GM08714 (cell line): ENCODE results near the gene TMEM97.
"Not testable (repeated sequence)": the region's sequence is repeated elsewhere in the genome, so short reads cannot be mapped to it uniquely, and the experiment has no call there.

Experiments
- H3K4me3 ChIP-seq: fragments of 200-500 bp; sonication (Bioruptor generic); 2 replicates; pipeline ENCODE4 v1.5.1; 2014; ENCODE audit warnings: mild to moderate bottlenecking, low read length, inconsistent platforms
- ZNF274 ChIP-seq: IDR thresholded peaks from 2 replicates; pipeline ENCODE4 v1.6.1; 2012; ENCODE audit warnings: mild to moderate bottlenecking, low read depth, low read length

TMEM97 gene

DNA sequence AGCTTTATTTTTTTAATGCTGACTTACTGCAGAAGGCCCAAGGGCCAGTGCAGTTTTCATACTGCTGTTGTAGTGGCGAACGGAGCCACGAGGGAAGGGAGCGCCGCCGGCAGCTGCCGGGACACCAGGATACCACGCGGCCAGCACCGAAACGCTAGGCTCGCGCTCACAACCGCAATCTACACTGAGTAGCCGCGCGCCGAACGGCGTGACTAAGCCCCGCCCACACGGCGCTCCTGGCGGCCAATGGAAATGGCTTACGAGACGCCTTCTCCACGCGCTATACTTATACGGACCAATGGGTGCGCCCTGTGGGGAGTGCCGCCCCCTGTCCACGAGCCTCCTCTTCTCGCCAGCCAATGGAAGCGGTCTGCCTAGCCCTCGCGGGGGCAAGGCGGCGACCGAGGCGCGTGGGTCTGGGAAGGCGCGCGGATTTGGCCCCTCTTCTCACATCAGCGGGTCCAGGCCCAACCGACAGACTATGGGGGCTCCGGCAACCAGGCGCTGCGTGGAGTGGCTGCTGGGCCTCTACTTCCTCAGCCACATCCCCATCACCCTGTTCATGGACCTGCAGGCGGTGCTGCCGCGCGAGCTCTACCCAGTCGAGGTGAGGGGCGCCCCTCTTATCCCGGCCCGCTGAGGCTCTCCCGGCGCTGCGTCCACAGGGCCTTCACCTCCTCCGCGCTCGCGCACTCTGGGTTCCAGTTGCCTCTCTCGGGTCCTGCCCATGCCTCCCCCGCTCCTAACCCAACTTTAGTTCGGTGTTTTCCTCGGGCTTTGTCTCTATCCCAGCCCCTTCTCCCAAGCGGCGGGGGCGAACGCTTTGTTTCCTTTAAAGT is at the start of gene TMEM97:
TSS of gene TMEM97 (plus strand) at position 442 of the 839 bp plus-strand sequence. CDS start at position 482, 40 bp downstream.
- peak within 1 kb of the TSS; percentile 77 for H3K4me3 ChIP-seq
- TF ChIP-seq ZNF274: no peak

DNA sequence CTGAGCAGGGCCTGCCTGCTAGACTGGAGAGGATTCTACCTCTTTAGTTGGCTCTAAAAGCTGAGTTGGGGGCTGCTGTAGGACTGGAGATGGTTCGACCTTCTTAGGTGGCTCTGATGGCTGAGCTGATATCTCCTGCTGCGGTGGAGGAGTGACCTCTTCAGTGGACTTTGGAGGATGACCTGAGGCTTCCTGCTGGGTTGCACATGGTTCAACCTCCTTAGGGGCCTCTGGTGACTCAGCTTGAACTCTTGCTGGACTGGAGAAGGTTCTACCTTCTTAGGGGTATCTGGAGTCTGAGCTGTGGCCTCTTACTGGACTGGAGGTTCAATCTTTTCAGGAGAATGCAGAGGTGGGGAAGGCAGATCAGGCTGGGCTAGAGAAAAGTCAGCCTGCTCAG is 48.9 kb upstream of the TMEM97 start:
- TF ChIP-seq ZNF274: no peak

DNA sequence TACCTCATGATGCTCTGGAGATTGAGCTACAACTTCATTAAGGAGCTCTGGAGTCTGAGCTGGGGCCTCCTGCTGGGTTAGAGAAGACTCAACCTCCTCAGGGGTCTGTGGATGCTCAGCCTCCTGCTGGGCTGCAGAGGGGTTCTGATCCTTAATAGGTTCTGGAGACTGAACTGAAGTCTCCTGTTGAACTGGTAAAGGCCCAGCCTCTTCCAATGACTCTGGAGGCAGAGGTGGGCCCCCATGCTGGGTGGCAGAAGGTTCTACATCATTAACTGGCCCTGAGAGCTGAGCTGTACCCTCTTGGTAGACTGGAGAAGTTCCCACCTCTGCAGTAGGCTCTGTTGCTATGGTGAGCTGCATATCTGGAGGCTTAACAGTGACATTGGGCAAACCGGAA is 48.1 kb upstream of the TMEM97 start:
- H3K4me3 ChIP-seq: no peak overlapping the region
- no peak for TF ChIP-seq ZNF274

More for the DNA sequence above, 48.9 kb upstream of the TMEM97 start:
- H3K4me3 ChIP-seq: no peak overlapping the region

DNA sequence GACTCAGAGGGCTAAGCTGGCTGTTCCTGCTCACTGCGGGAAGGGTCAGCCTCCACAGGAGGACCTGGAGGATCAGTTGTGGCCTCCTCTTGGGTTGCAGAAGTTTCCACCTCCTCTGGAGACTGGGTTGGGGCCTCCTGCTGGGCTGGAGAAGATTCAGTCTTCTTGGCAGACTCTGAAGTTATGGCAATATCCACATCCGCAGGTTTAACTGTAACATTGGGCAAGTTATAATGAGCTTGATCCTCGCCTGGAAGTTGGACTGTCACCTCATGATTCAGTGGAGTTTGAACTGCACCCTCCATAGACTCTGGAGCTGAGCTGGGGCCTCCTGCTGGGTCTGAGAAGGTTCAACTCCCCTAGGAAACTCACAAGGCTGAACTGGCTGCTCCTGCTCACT is 47.6 kb upstream of the TMEM97 start:
- H3K4me3 ChIP-seq: no peak overlapping the region
- no peak for TF ChIP-seq ZNF274

DNA sequence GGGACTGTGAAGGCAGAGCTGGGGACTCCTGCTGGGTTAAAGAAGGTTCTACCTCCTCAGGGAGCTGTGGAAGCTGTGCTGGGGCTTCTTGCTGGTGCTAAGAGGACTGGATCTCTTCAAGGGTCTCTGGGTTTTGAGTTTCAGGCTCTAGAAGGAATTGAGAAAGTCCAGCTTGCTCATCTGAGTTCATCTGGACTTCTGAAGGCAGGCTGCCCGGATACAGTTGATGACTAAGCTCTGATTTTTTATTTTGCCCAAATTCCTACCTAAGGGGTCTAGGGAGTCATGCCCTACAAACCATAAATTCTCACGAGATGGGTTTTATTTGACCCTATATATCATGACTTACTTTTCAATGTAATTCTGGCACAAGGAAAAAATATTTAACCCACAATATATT is 46.8 kb upstream of the TMEM97 start:
- no peak overlapping the region for H3K4me3 ChIP-seq
- TF ChIP-seq ZNF274: no peak

DNA sequence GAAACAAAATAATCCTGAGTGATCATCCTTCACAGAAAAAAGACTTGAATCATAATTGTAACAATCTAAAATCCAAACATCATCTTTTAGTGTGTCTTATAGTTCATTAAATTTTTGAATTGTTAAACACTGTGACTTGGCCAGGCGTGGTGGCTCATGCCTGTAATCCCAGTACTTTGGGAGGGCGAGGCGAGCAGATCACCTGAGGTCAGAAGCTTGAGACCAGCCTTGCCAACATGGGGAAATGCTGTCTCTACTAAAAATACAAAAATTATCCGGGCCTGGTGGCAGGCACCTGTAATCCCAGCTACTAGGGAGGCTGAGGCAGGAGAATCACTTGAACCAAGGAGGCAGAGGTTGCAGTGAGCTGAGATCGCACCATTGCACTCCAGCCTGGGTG is 45.7 kb upstream of the TMEM97 start:
- not testable (repeated sequence) for H3K4me3 ChIP-seq

DNA sequence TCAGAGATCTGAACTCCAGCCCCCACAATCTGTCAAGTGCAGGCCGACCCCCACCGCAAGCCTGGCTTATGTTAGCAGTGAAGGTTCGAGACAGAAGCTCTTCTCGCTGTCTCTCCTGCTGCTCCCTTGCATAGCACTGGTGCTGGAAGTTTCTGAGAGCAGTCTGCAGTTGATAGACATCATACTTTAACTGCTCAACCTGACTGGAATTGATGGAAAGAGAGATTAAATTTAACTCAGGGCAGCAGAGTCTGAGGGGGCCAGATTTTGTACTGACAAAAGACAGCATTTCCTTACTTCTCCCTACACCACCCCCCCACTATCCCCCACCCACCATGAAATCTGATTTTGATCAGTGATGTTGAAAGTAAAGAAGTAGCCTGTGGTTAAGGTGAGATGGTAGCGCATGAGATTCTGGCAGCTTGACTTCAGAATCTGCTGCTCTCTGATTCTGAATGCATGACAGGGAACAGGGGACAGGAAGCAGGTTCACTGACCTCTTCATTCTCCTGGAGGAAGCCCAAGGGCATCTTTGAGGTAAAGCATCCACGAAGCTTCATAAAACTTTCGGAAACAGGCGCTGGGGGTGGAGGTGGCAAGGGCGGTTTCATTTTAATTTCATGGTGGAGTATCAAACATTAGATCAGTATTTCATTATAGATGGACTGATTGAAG is 44.3 kb upstream of the TMEM97 start:
- no peak overlapping the region for H3K4me3 ChIP-seq
- no peak for TF ChIP-seq ZNF274

DNA sequence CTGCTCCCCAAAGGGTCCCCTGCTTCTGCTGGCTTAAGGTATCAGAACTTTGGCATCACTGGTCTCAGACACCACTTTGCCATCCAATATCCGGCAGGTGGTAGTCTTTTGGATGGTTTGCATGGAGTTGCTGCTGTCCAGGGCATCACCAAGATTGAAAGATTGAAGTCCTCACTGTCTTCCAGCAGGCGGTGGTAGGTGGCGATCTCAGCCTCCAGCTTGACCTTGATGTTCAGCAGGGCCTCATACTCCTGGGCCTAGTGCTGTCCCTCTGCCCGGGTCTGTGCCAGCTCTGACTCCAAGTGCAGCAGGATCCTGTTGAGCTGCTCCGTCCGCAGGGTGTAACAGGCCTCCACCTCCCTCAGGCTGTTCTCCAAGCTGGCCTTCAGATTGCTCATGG is 43.0 kb upstream of the TMEM97 start:
- no peak overlapping the region for H3K4me3 ChIP-seq
- TF ChIP-seq ZNF274: no peak

DNA sequence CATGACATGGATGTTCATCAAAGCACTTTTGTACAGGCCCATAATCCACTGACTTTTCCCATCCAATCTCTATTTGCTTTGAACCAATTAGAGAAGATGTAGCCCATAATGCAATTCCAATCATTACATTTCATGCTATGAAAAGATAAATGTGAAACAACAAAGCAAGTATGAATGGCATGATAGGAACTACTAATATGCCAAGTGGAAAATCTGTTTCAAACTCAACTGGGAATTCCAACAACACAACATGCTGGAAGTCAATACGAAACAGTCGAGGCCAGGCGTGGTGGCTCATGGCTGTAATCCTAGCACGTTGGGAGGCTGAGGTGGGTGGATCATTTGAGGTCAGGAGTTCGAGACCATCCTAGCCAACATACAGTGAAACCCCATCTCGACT is 39.6 kb upstream of the TMEM97 start:
- H3K4me3 ChIP-seq: no peak overlapping the region
- no peak for TF ChIP-seq ZNF274

DNA sequence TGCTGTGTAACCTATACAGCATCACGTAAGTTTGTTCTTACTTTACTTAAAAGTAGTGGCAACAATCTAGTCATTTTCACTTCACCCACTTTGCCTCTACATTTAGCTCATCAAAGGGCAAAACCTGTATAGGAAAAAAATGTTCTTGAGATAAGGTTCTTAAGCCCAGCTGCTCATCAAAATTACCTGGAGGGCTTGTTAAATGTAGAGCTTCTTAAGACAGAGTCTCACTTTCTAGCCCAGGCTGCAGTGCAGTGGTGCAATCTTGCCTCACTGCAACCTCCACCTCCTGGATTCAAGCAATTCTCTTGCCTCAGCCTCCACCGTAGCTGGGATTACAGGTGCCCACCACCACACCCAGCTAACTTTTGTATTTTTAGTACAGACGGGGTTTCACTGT is 38.2 kb upstream of the TMEM97 start:
- TF ChIP-seq ZNF274: no peak
- no peak overlapping the region for H3K4me3 ChIP-seq

DNA sequence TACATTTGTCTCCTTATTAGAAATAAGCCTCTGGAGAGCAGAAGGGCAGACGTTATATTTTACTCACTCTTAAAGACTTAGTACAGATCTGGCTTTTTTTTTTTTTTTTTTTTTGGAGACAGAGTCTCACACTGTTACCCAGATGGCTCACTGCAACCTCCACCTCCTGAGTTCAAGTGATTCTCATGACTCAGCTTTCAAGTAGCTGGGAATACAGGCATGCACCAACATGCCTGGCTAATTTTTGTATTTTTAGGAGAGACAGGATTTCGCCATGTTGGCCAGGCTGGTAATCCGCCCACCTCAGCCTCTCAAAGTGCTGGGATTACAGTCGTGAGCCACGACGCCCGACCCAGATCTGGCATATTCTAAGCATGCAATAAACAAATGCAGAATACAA is 36.4 kb upstream of the TMEM97 start:
- TF ChIP-seq ZNF274: no peak
- H3K4me3 ChIP-seq: no peak overlapping the region

DNA sequence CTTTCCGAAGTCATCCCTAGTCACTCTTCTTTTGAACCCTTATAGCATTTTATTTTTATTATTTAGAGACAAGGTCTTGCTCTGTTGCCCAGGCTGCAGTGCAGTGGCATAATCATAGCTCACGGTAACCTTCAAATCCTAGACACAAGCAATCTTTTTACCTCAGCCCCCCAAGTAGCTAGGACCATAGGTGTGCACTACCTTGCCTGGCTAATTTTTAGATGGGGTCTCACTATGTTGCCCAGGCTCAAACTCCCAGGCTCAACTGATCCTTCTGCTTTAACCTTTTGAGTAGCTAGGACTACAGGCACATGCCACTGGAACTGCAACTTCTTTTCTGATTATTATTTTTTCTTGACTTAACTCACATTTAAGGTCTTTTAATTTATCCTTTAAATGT is 33.0 kb upstream of the TMEM97 start:
- no peak overlapping the region for H3K4me3 ChIP-seq
- no peak for TF ChIP-seq ZNF274

DNA sequence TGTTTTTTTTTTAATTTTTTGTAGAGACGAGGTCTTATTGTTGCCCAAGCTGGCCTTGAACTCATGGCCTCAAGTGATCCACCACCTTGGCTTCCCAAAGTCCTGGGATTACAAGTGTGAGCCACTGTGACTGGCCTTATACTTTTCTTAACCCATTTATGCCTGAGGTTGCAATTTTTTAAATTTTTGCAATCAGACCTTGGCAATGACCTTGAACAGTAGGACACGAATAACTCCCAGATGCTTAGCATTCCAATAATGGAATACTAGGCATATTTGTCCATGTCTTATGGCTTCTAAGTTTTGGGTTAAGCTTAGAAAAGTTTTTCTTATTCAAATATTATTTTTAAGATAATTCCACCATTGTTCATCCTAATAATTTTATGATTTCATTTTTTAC is 28.3 kb upstream of the TMEM97 start:
- no peak overlapping the region for H3K4me3 ChIP-seq
- no peak for TF ChIP-seq ZNF274

DNA sequence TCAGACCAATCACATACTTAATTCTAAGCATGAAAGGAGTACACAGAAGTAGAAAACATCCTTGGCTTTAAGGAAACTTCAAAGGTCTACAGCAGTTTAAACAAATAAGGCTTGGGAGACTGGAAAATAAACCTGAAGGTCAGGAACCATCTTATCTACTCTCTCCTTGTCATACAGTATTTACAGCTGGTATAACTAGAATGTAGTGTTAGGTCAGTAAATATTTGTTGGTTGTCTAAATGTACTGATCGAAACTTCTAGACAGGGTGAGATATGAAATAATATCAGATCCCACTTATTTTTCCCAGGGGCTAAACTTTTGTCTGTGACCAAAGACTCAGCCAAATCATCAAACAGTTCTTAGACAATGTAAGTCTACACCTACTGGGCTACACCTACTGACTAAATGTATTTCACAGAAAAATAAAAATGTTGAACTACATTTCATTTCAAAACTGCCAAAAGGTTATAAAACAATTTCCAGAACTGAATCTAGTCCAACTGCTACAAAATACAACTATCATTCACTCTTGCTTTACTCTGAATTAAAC is 27.1 kb upstream of the TMEM97 start:
- no peak for TF ChIP-seq ZNF274

DNA sequence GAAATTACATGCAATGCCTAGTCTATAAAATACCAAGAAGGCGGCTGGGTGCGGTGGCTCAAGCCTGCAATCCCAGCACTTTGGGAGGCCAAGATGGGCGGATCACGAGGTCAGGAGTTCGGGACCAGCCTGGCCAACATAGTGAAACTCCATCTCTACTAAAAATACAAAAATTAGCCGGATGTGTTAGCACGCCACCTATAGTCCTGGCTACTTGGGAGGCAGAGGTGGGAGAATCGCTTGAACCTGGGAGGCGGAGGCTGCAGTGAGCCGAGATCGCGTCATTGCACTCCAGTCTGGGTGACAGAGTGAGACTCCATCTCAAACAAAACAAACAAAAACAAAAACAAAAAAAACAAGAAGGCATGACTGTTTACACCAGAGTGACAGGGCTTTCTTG is 26.1 kb upstream of the TMEM97 start:
- not testable (repeated sequence) for H3K4me3 ChIP-seq

More for the DNA sequence above, 27.1 kb upstream of the TMEM97 start:
- no peak overlapping the region for H3K4me3 ChIP-seq
